GM10248 (cell line): ENCODE results near the gene ZEB2.

Experiments
- CTCF ChIA-PET: fragments of 300-600 bp; sonication (Branson Sonifier 250); formaldehyde crosslinking; extraction: SDS; loops from one replicate; lab custom pipeline; 2021; ENCODE audit warnings: antibody characterized with exemption; lab: Yijun Ruan, JAX
- POLR2A ChIA-PET: fragments of 350-650 bp; sonication (Branson Sonifier 250); formaldehyde crosslinking; extraction: SDS; loops from one replicate; lab custom pipeline; 2020; ENCODE audit warnings: antibody characterized with exemption; lab: Yijun Ruan, JAX
- DNase-seq: peaks from one replicate; pipeline ENCODE4 v3.0.0; 2012; ENCODE audit errors: extremely low spot score
- TF ChIP-seq, protein P1 (sequence below): IDR thresholded peaks from 2 replicates; pipeline ENCODE4 v1.5.1; 2012; ENCODE audit warnings: mild to moderate bottlenecking, low read depth; ENCODE audit errors: extremely low read depth, missing control alignments, control extremely low read depth

The ZEB2 gene

DNA sequence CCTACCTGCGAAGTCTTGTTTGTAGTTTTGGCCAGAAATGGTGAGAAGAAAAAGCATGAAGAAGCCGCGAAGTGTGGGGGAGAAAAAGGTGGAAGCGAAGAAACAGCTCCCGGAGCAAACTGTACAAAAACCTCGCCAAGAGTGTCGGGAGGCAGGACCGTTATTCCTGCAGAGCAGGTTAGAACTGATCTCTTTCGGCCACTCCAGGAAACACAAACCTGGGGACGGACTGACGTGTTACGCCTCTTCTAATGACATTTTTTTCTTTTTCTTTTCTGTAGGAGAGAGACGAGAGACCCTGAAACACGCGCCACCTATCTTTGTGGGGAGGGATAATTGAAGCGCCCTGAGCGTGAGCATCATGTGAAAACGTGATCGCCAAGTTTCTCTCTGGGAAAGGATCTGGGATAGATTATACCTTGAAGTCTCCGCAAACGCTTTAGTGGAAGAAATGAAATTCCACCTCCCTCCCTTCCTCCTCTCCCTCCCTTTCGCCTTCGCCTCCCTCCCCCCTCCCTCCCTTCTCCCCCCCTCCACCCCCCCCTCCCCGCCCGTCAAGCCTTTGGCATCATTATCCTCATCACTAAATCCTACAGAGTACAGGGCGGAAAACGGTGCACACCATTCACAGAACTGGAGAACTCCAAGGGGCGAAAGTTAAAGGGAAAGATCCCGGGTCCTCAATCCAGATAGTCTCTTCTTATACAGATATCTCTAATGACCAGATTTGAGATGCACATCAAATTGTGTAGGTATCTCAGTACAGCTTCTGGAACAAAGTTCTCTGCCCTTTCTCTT lies at the start of gene ZEB2:
TSS of gene ZEB2 (minus strand) at position 186 of the 798 bp plus-strand sequence. CDS start 2,769 bp downstream, outside the sequence.
- POLR2A ChIA-PET, result no interaction called here
- CTCF ChIA-PET, result interaction anchor here (0.9 to 1.2 kb wide), 2 partner anchors 26 to 61 kb away, joined by 3 read pairs; no protein-coding TSS in a partner anchor
- DNase-seq, result no peak
- TF ChIP-seq, protein P1, sequence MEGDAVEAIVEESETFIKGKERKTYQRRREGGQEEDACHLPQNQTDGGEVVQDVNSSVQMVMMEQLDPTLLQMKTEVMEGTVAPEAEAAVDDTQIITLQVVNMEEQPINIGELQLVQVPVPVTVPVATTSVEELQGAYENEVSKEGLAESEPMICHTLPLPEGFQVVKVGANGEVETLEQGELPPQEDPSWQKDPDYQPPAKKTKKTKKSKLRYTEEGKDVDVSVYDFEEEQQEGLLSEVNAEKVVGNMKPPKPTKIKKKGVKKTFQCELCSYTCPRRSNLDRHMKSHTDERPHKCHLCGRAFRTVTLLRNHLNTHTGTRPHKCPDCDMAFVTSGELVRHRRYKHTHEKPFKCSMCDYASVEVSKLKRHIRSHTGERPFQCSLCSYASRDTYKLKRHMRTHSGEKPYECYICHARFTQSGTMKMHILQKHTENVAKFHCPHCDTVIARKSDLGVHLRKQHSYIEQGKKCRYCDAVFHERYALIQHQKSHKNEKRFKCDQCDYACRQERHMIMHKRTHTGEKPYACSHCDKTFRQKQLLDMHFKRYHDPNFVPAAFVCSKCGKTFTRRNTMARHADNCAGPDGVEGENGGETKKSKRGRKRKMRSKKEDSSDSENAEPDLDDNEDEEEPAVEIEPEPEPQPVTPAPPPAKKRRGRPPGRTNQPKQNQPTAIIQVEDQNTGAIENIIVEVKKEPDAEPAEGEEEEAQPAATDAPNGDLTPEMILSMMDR, result peak; percentile 42

DNA sequence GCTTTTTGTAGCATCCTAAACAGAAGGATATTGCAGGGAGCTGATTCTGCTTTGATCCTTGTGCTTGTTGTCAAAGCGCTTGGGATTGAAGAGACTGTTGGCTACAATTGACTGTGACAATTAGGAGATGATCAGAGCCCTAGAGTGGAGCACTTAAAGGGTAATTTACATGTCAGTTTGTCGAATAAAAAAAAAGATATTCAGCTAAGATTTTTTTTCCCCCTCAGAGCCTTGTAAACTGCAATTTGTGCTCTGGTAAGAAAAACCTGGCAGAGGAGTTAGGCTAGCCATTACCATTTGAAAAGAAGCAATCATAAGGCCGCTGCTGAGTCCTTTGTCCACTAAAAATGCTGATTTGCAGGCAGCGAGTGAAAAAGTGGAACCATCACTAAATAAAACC lies 47.8 kb upstream of the ZEB2 start:
- TF ChIP-seq, protein P1, result no peak
- DNase-seq, result no peak
- ChIA-PET POLR2A (no interaction called here), CTCF (interaction anchor here (1.3 to 1.4 kb wide), 2 partner anchors 12 to 53 kb away, joined by 3 read pairs; no protein-coding TSS in a partner anchor)

GRCh38 chr2:144566448-144566847 lies 46.5 kb upstream of the ZEB2 start:
- ChIA-PET CTCF (no interaction called here), POLR2A (no interaction called here)
- no peak for DNase-seq
- TF ChIP-seq, protein P1, result no peak

GRCh38 chr2:144560251-144560650 lies 40.3 kb upstream of the ZEB2 start:
- ChIA-PET CTCF (no interaction called here), POLR2A (no interaction called here)
- TF ChIP-seq, protein P1, result no peak
- no peak for DNase-seq

DNA sequence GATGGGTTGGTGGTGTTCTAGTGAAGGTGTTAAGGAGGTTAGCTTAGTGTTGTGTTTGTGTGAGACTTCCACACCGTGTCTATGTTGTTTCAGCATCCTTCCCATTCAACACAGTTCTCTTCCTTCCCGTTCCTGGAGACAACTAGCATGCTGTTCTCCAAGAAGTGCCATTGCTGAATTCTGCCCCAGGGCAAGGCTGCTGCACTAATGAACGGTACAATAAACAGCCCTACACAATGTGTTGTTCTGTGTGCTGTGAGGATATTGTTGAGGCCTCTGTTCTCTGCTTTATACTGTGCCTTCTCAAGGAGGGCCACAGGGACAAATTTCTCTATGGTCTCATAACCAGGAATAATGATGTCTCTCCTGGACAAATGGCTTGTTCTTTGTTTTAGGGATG lies 39.8 kb upstream of the ZEB2 start:
- ChIA-PET CTCF (interaction anchor here (1.1 kb wide), 1 partner anchor 20 kb away, joined by 3 read pairs; no protein-coding TSS in a partner anchor), POLR2A (no interaction called here)
- DNase-seq, result no peak
- TF ChIP-seq, protein P1, result no peak

- DNase-seq, result no peak
- CTCF ChIA-PET, result interaction anchor here (1.1 kb wide), 1 partner anchor 21 kb away, joined by 3 read pairs; no protein-coding TSS in a partner anchor
- POLR2A ChIA-PET, result no interaction called here
- TF ChIP-seq, protein P1, result no peak
Observed at GRCh38 chr2:144559242-144559641, 39.3 kb upstream of the ZEB2 start.
